GM18498 (cell line): ENCODE results near the gene RIOK2.
"Not testable (repeated sequence)": the region's sequence is repeated elsewhere in the genome, so short reads cannot be mapped to it uniquely, and the experiment has no call there.

Experiments used
- ATAC-seq: cut with Tn5 transposase; IDR thresholded peaks from one replicate; pipeline ENCODE4 v1.9.1; 2021; ENCODE audit warnings: mild to moderate bottlenecking, moderate library complexity; ENCODE audit not compliant: unreplicated experiment

RIOK2 gene

GRCh38 chr5:97171703-97172102, 11.3 kb downstream of the RIOK2 start:
- no peak for ATAC-seq

- ATAC-seq, result peak; percentile 68
Observed at GRCh38 chr5:97167435-97167834, 15.6 kb downstream of the RIOK2 start.

GRCh38 chr5:97165726-97166125, 17.3 kb downstream of the RIOK2 start:
- ATAC-seq, result no peak

- no peak for ATAC-seq
Observed at GRCh38 chr5:97164846-97165245, 18.2 kb downstream of the RIOK2 start.

GRCh38 chr5:97163790-97164285, 19.2 kb downstream of the RIOK2 start:
- ATAC-seq, result no peak

GRCh38 chr5:97163360-97163764, 19.7 kb downstream of the RIOK2 start:
- no peak for ATAC-seq

GRCh38 chr5:97162045-97162444, 21.0 kb downstream of the RIOK2 start:
- no peak for ATAC-seq

GRCh38 chr5:97157689-97158088, 25.4 kb downstream of the RIOK2 start:
- ATAC-seq, result no peak

GRCh38 chr5:97151370-97151769, 31.7 kb downstream of the RIOK2 start:
- ATAC-seq, result no peak

GRCh38 chr5:97150401-97150800, 32.6 kb downstream of the RIOK2 start:
- no peak for ATAC-seq

GRCh38 chr5:97149709-97150108, 33.3 kb downstream of the RIOK2 start:
- ATAC-seq, result no peak

GRCh38 chr5:97148288-97148687, 34.8 kb downstream of the RIOK2 start:
- ATAC-seq, result no peak

GRCh38 chr5:97143704-97144103, 39.3 kb downstream of the RIOK2 start:
- ATAC-seq, result no peak

GRCh38 chr5:97142521-97143254, 40.4 kb downstream of the RIOK2 start, which contains the start of gene LIX1:
TSS of gene LIX1 (minus strand) at chr5:97142611. CDS start at chr5:97142576, 35 bp downstream.
- peak; percentile 85 for ATAC-seq

- no peak for ATAC-seq
Observed at GRCh38 chr5:97141539-97141938, 41.5 kb downstream of the RIOK2 start.

GRCh38 chr5:97141031-97141430, 42.0 kb downstream of the RIOK2 start:
- ATAC-seq, result no peak

GRCh38 chr5:97140250-97140649, 42.8 kb downstream of the RIOK2 start:
- not testable (repeated sequence) for ATAC-seq

- ATAC-seq, result no peak
Observed at GRCh38 chr5:97136475-97136874, 46.6 kb downstream of the RIOK2 start.

- ATAC-seq, result no peak
Observed at GRCh38 chr5:97135868-97136267, 47.2 kb downstream of the RIOK2 start.

GRCh38 chr5:97134634-97135033, 48.4 kb downstream of the RIOK2 start:
- ATAC-seq, result no peak

GRCh38 chr5:97133101-97133500, 49.9 kb downstream of the RIOK2 start:
- no peak for ATAC-seq

- no peak for ATAC-seq
Observed at GRCh38 chr5:97131921-97132320, 51.1 kb downstream of the RIOK2 start.
